ENCODE data around the gene ATP2C2. TPM values are rescaled to one million over a fixed set of nuclear protein-coding genes. Genes with fewer than 3 reads are reported as not detected.

The ATP2C2 gene
- polyA plus RNA-seq, 1 of the 3 experiments (the other 2 are of a cell fraction) = 0.33 TPM

- Histone ChIP-seq H4K20me1 (ENCODE audit: insufficient read depth) (no peaks in the 10 kb centered on the region), H3K36me3 (replicated peaks in 1 of 2; ENCODE audit: control insufficient read depth in 1 of 2, insufficient read depth in 2 of 2, low read length in 1 of 2) (no peaks in the 10 kb centered on the region), H3K27ac (ENCODE audit: low read depth in 2 of 2, low read length in 1 of 2) (no peak overlapping the region), H3K4me3 (ENCODE audit: low read depth in 2 of 2, low read length in 1 of 2) (no peak overlapping the region), H3K4me1 (ENCODE audit: control insufficient read depth in 1 of 2, insufficient read depth in 2 of 2, low read depth in 1 of 2, low read length in 1 of 2) (no peaks in the 10 kb centered on the region), H3K9ac (no peak overlapping the region), H3K4me2 (no peak overlapping the region), H3K79me2 (ENCODE audit: insufficient read depth) (no peaks in the 10 kb centered on the region), H3K9me2 (no peaks in the 10 kb centered on the region), H3F3A (replicated peaks; ENCODE audit: insufficient read depth) (no peaks in the 10 kb centered on the region), H3K9me3 (no peaks in the 10 kb centered on the region), H2AFZ (ENCODE audit: low read depth) (no peak overlapping the region), H3K27me3 (ENCODE audit: insufficient read depth) (peaks cover 28% of the 10 kb centered on the region; the same call in 1 of the 2 replicates)
- WGBS (ENCODE audit: low lambda C conversion rate) = 54% methylated on average over 11 of the region's 11 CpGs
- TF ChIP-seq RCOR1 (IDR thresholded peaks at IDR 0.05; ENCODE audit: low read length) (no peak), MXI1 (IDR thresholded peaks at IDR 0.05; ENCODE audit: low read depth, low read length) (no peak), RFX5 (IDR thresholded peaks at IDR 0.05; ENCODE audit: low read length) (no peak), CHD2 (IDR thresholded peaks at IDR 0.05; ENCODE audit: low read length, partially characterized antibody) (no peak), MEF2A (IDR thresholded peaks at IDR 0.05; ENCODE audit: borderline replicate concordance, low read depth) (no peak), IRF3 (IDR thresholded peaks at IDR 0.05; ENCODE audit: low read depth, low read length) (no peak), ZBTB33 (IDR thresholded peaks at IDR 0.05; ENCODE audit: borderline replicate concordance, low read depth) (no peak), REST (IDR thresholded peaks at IDR 0.05; ENCODE audit: low read depth, low read length) (no peak)
- CTCF ChIA-PET = no interaction called here
- no peak for DNase-seq
- POLR2A ChIA-PET = no interaction called here
These were observed 18.3 kb upstream of the ATP2C2 start for GRCh38 chr16:84349862-84350684.

Measured in SK-N-SH (cell line).